Measurements from ENCODE around the gene CTBP1.
A peak's percentile ranks its signal among the peaks of the same experiment; 100 is the strongest.

Gene CTBP1

DNA sequence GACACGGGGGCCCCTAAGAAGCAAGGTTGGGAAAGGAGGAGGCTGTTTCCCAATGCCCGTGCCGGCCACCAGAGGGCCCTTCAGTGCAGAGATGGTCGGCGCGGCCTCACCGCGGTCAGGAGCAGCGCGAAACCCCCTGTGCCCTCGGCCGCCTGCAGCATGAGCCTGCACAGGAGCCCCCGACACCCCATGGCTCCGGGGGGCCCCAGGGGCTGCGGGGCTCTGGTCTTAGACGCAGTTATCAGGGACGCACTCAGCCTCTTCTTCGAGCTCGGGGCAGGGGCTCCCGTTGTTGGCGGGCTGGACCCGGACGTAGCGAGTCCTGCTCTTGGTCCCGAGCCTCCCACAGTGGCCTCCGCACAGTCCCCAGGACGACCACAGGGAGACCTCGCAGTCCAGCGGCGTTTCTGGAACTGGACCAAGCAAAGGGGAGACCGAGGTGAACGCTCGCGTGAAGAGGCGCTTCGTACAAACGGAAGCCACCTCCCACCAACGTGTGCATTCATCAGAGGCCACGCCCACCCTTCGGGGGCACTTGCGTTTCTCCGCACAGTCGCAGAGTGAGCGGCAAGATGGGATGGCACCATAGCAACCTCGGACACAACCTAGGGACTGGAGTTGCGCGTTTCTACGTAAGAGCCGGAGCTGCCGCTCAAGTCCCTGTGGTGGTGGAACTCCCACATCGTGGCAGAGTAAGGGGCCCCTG, 81.5 kb downstream of the CTBP1 start:
- Histone ChIP-seq H3K9ac (ENCODE audit: low read depth, low read length) (peak overlapping the region; percentile 56; the same call in 1 of the 2 replicates), H3K9me3 (ENCODE audit: control insufficient read depth, insufficient read depth, low read length) (no peaks in the 10 kb centered on the region), H3K4me1 (ENCODE audit: control insufficient read depth, insufficient read depth, low read length) (no peaks in the 10 kb centered on the region), H3K27me3 (ENCODE audit: control insufficient read depth, insufficient read depth, low read length) (peaks cover 60% of the 10 kb centered on the region), H3K27ac (ENCODE audit: low read depth, low read length) (no peak overlapping the region), H3K4me3 (ENCODE audit: low read depth, low read length) (peak overlapping the region; percentile 69), H3K36me3 (ENCODE audit: control insufficient read depth, insufficient read depth, low read length) (no peaks in the 10 kb centered on the region)

DNA sequence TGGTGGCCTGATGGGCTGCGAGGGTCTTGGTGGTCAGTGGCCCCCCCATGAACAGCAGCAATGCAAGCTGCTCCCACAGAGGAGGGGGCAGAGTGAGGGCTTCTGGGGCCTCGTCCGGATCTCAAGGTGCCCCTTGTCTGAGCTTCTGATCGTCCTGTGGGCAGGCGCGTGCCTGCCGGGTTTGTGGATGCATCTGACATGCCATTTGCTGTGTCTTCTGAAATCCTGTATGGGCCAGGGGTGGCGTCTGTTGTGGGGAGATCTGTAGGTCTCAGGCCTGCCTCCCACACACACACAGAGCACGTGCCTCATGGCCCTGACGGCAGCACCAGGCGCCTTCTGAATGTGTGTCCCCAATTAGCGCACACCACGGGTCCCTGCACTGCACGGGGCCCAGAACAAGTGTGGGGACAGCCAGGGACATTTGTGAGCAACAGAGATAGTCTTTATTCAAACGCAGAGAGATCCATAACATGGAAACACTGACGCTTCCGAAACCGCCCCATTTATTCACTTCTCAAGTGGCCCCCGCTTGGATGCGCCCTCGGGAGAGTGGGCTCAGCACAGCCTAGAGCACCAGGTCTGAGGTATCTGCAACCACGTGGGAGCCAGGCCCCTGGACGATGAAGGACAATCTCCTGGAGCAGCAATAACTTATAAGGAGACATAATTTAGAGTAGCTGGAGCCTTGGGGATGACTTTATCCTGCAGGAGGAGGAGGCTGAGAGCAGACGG, 82.3 kb downstream of the CTBP1 start:
- Histone ChIP-seq H3K9ac (ENCODE audit: low read depth, low read length) (no peak overlapping the region), H3K36me3 (ENCODE audit: control insufficient read depth, insufficient read depth, low read length) (no peaks in the 10 kb centered on the region), H3K9me3 (ENCODE audit: control insufficient read depth, insufficient read depth, low read length) (no peaks in the 10 kb centered on the region), H3K27me3 (ENCODE audit: control insufficient read depth, insufficient read depth, low read length) (peaks cover 53% of the 10 kb centered on the region), H3K4me3 (ENCODE audit: low read depth, low read length) (peak overlapping the region; percentile 69; the same call in 1 of the 2 replicates), H3K4me1 (ENCODE audit: control insufficient read depth, insufficient read depth, low read length) (no peaks in the 10 kb centered on the region), H3K27ac (ENCODE audit: low read depth, low read length) (no peak overlapping the region)

DNA sequence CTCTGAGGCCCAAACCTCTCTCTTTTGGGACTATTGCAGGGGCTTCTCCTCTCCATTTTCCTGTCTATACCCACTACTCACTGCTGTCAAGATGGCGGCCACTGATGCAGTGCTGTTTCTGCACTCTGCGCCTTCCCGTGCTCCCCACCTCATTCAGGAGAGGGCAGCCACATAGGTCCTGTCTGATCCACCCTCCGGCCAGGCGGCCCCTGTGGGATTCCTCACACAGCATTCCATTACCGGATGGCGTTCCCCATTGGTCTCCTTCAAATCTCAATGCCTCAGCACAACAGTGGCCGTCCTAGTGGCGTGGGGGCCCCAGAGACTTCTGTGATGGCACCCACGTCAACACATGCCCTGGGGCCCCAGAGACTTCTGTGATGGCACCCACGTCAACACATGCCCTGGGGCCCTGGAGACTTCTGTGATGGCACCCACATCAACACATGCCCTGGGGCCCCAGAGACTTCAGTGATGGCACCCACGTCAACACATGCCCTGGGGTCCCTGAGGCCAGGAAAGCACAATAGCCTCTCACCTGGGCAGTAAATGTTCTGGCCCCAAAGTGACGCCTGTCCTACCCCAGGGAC, 83.9 kb downstream of the CTBP1 start:
- Histone ChIP-seq H3K4me3 (ENCODE audit: low read depth, low read length) (no peak overlapping the region), H3K9me3 (ENCODE audit: control insufficient read depth, insufficient read depth, low read length) (no peaks in the 10 kb centered on the region), H3K27me3 (ENCODE audit: control insufficient read depth, insufficient read depth, low read length) (peaks cover 37% of the 10 kb centered on the region), H3K36me3 (ENCODE audit: control insufficient read depth, insufficient read depth, low read length) (no peaks in the 10 kb centered on the region), H3K9ac (ENCODE audit: low read depth, low read length) (no peak overlapping the region), H3K4me1 (ENCODE audit: control insufficient read depth, insufficient read depth, low read length) (no peaks in the 10 kb centered on the region), H3K27ac (ENCODE audit: low read depth, low read length) (no peak overlapping the region)

DNA sequence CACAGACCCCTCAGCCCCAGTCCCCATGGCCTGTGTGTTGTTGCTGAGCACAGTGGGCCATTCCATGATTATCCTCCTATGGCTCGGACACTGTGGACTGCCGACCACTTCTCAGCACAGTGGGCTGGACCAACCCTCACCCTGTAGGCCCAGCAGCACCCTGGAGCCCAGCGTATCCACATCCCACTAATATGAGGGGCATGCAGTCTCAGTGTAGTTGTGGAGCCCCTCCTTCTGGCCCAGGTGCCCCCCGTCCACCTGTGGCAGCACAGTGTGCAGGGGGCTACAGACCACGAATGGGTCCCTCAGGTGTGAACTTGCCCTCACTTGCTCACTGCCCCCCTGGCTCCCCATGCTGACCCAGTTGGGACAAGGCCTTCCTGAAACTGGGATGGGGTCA, 84.5 kb downstream of the CTBP1 start:
- H3K9me3 ChIP-seq (ENCODE audit: control insufficient read depth, insufficient read depth, low read length): no peaks in the 10 kb centered on the region
- peaks cover 30% of the 10 kb centered on the region for H3K27me3 ChIP-seq (ENCODE audit: control insufficient read depth, insufficient read depth, low read length)
- H3K9ac ChIP-seq (ENCODE audit: low read depth, low read length): no peak overlapping the region
- no peaks in the 10 kb centered on the region for H3K36me3 ChIP-seq (ENCODE audit: control insufficient read depth, insufficient read depth, low read length)
- no peaks in the 10 kb centered on the region for H3K4me1 ChIP-seq (ENCODE audit: control insufficient read depth, insufficient read depth, low read length)
- no peak overlapping the region for H3K4me3 ChIP-seq (ENCODE audit: low read depth, low read length)
- no peak overlapping the region for H3K27ac ChIP-seq (ENCODE audit: low read depth, low read length)

DNA sequence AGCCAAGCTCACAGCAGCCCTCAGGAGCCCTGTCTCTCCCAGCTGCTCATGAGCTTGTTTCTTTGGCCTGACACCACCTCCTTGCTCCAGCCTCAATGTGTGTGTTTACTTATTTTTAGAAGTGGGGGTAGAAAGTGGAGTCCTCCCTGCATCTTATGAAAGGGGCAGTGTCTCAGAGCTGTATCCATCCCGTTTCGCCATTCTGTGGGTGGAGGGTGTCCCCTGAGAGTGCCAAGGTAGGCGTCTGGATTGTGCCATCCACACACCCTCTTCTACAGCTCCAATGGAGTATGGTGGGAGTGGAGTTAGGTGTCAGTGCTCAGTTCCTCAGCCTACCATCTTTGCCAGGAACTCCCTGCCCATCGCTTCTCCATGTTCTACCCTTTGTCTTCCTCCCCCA, 84.9 kb downstream of the CTBP1 start:
- H3K4me3 ChIP-seq (ENCODE audit: low read depth, low read length): no peak overlapping the region
- H3K4me1 ChIP-seq (ENCODE audit: control insufficient read depth, insufficient read depth, low read length): no peaks in the 10 kb centered on the region
- H3K9ac ChIP-seq (ENCODE audit: low read depth, low read length): no peak overlapping the region
- no peaks in the 10 kb centered on the region for H3K9me3 ChIP-seq (ENCODE audit: control insufficient read depth, insufficient read depth, low read length)
- H3K36me3 ChIP-seq (ENCODE audit: control insufficient read depth, insufficient read depth, low read length): no peaks in the 10 kb centered on the region
- H3K27ac ChIP-seq (ENCODE audit: low read depth, low read length): no peak overlapping the region
- peaks cover 26% of the 10 kb centered on the region for H3K27me3 ChIP-seq (ENCODE audit: control insufficient read depth, insufficient read depth, low read length)

All from HUES48 (cell line).